Endothelial cell of umbilical vein (primary cell): Measurements from ENCODE around the gene CFAP97D1.

Experiments used
- CTCF ChIP-seq, 2 donors: IDR thresholded peaks; 1 replicate in 1 of 2; 2 replicates in 1 of 2; pipeline ENCODE4 v1.5.1; 2011; ENCODE audit warnings: low read length in 2 of 2, mild to moderate bottlenecking in 2 of 2, moderate library complexity in 2 of 2, control low read depth in 1 of 2, inconsistent platforms in 1 of 2, low read depth in 1 of 2; ENCODE audit not compliant: insufficient read depth in 1 of 2; ENCODE audit errors: extremely low read depth in 1 of 2
- EZH2 ChIP-seq: IDR thresholded peaks from 2 replicates; pipeline ENCODE4 v1.6.1; 2012; ENCODE audit warnings: borderline replicate concordance, low read depth, mild to moderate bottlenecking, moderate library complexity, low read length, inconsistent platforms; ENCODE audit not compliant: severe bottlenecking
- GATA2 ChIP-seq: IDR thresholded peaks from 2 replicates; pipeline ENCODE4 v1.7.0; 2011; ENCODE audit warnings: low read depth, mild to moderate bottlenecking, moderate library complexity, mixed read lengths, low read length; ENCODE audit not compliant: insufficient read length, insufficient read depth
- POLR2A ChIP-seq: IDR thresholded peaks from 2 replicates; pipeline ENCODE4 v1.6.1; 2012; ENCODE audit warnings: low read depth, mild to moderate bottlenecking, control low read depth, low read length

GRCh38 chr17:43740541-43740940 is 39.7 kb upstream of the CFAP97D1 start:
- TF ChIP-seq POLR2A (no peak), EZH2 (no peak), CTCF (IDR thresholded peaks at IDR 0.05; ENCODE audit: extremely low read depth in 1 of 2, insufficient read depth in 1 of 2, low read depth in 1 of 2, low read length in 2 of 2) (no peak), GATA2 (no peak)
